Stimulated activated CD8-positive, alpha-beta memory T cell treated with anti-CD3 and anti-CD28 coated beads, Interleukin-12 subunit alpha, Interleukin-12 subunit beta, amount 100 ng/mL, for 24 hours (primary cell): ENCODE results near the gene ARID3A.
A peak's percentile ranks its signal among the peaks of the same experiment; 100 is the strongest.

ENCODE experiments used
- DNase-seq: peaks from one replicate; pipeline ENCODE4 v3.0.0-alpha.2; 2020; ENCODE audit errors: extremely low read depth

The ARID3A gene

GRCh38 chr19:988081-988480 lies 62.2 kb downstream of the ARID3A start:
- no peak for DNase-seq

GRCh38 chr19:988510-988909 lies 62.7 kb downstream of the ARID3A start:
- DNase-seq = no peak

GRCh38 chr19:989381-990081 lies 63.7 kb downstream of the ARID3A start:
- DNase-seq = no peak

- no peak for DNase-seq
Observed at GRCh38 chr19:990119-990571, 64.3 kb downstream of the ARID3A start.

DNA sequence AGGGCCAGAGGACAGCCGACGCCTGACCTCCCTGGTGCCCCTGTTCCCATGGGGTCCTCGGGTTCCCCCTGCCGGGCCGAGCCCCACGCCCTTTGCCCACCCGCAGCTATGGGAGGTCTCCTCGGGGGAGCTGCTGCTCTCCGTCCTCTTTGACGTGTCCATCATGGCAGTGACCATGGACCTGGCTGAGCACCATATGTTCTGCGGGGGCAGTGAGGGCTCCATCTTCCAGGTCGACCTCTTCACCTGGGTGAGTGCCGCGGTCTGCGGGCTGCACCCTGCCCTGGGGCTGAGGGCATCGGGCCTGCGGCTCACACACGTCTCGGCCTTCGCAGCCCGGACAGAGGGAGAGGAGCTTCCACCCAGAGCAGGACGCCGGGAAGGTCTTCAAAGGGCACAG lies 64.9 kb downstream of the ARID3A start:
- no peak for DNase-seq

GRCh38 chr19:991174-991931 lies 65.5 kb downstream of the ARID3A start:
- DNase-seq = no peak

DNA sequence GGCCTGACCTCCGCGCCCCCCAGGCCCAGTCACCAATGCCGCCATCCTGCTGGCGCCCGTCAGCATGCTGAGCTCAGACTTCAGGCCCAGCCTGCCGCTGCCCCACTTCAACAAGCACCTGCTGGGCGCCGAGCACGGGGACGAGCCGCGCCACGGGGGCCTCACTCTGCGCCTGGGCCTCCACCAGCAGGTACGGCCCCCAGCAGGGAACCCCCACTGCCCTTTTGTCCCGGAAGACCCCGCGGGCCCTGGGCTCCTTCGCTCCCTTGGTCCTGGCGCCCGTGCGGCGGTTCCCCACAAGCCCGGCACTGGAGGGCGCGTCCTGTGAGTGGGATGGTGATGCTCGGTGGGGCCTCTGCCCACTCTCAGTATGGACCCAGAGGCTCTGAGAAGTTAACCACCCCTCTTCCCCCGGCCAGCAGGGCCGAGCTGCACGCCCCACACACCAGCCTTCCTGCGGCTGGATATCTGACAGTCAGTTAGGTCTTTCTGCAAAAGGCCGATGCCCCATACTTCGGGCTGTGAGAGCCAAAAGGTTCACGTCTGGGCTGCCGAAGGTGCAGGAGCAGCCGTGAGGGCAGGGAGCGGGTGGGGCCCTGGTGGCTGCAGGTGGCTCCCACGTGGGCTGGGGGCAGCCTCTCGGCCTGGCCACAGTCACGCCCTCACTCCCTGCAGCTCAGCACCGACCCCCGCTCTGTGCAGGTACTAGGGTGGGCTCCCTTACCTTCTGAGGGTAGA lies 66.3 kb downstream of the ARID3A start:
- no peak for DNase-seq

- no peak for DNase-seq
Observed at GRCh38 chr19:992670-993055, 66.8 kb downstream of the ARID3A start.

DNA sequence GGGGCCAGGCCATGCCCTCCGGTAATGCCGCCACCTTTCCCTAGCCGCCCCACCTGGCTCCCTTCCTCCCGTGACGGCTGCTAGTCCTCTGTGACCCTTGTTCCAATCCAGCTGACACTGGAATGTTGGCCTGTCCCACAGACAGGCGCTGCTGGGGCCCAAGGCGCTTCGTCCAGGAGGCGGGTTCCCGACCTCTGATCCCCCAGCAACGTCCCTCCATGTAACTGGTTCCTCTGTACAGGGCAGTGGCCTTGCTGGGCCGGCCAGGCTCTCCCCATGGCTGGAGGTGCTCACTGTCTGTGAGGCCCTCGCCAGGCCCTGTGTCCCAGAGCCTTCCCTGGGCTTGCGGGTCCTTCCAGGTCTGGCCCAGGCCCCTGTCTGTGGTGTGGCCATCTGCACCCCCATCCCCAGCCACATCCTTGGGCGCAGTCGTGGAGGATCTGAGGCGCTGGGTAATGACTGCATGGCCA lies 67.6 kb downstream of the ARID3A start:
- DNase-seq = no peak

- DNase-seq = no peak
Observed at GRCh38 chr19:993831-994393, 68.1 kb downstream of the ARID3A start.

GRCh38 chr19:994516-994915 lies 68.7 kb downstream of the ARID3A start:
- DNase-seq = no peak

- no peak for DNase-seq
Observed at GRCh38 chr19:995051-995827, 69.4 kb downstream of the ARID3A start.

- peak; percentile 39 for DNase-seq
Observed at GRCh38 chr19:996051-996838, 70.4 kb downstream of the ARID3A start.

GRCh38 chr19:998064-998463 lies 72.2 kb downstream of the ARID3A start:
- no peak for DNase-seq

DNA sequence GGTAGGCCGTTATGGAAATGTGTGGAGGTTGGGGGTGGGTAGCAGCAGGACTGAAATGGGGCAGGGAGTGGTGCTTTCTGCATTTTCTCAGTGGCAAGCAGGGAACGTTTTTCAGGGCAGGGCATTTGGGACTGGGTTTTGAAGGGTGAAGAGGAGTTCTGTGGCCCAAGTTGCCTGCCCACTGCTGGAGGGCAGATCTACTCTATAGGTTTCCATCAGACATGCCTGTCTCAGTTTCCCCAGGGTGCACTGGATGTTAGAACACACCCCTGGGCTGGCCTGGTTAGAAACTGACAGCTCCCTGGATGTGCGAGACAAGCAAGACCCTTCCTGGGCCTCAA lies 73.5 kb downstream of the ARID3A start:
- DNase-seq = no peak

DNA sequence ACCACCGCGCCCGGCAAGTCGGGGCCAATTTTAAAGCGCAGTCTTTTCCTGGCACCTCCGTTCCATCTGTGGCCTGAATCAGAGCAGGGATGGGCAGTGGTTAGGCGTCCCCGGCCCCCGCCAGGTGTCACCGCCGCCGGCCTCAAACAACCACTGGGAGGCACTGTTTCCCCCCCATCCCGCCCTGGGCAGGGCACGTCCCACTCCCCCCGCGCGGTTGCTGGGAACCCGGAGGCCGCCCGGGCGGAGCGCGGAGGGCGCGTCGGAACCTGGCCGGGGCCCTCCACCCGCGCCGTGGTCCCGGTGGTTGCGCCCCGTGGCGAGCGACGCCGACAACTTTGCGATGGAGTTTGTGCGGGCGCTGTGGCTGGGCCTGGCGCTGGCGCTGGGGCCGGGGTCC lies 74.3 kb downstream of the ARID3A start, which contains the start of gene GRIN3B:
GRIN3B (plus strand) TSS at position 325 of the 400 bp plus-strand sequence; CDS start at position 344, 19 bp downstream.
- peak; percentile 31 for DNase-seq

DNA sequence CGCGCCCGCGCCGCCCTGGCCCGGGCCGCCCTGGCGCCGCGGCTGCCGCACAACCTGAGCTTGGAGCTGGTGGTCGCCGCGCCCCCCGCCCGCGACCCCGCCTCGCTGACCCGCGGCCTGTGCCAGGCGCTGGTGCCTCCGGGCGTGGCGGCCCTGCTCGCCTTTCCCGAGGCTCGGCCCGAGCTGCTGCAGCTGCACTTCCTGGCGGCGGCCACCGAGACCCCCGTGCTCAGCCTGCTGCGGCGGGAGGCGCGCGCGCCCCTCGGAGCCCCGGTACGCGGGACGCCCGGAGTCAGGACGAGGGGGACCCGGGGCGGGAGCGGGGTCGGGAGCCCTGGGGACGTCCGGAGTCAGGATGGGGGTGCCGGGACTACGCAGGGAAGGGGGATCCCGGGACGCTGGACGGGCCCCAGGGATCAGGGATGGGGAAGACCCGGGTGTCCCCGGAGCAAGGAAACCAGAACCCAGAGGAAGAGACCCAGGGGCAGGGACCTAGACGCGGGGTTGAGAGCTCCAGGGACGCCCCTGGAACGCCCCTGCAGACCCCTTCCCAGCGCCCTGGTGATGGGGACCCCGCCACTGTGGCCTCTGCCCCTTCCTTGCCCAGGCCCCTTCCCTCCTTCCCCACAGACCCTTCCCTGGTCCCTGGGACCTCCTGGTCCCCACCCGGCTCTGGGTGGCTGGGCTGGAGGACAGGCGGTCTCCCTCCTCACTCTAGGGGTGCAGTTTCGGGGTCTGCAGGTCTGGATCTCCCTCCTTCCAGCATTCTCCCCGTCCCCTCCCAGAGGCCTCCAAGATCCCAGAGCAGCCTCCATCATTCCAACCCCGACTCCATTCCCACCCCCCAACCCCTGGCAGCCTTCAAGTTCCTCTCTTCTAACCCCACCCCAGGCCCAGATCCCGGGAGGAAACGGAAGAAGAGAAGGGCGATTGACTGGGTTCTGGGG lies 75.0 kb downstream of the ARID3A start:
- DNase-seq = no peak

- no peak for DNase-seq
Observed at GRCh38 chr19:1001538-1002166, 75.8 kb downstream of the ARID3A start.

DNA sequence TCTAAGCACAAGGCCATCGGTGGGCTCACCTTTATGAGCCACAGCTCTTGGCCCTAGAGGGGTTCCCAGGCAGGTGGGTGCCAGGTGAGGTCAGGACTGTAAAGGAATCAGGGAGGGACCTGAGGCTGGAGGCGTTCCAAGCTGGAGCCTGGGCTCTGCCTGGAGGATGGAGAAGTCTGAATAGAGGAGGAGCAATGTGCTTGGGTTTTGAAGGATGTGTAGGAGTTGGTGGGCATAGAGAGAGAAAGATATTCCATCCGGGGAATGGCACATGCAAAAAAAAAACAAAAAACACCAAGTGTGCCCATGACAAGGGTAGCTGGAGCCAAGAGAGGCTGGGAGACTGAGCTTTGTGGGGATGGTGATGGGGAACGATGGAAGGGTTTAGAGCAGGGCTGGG lies 76.8 kb downstream of the ARID3A start:
- DNase-seq = no peak
